Measurements from ENCODE around the gene MEG3.
"Not testable (repeated sequence)": the region's sequence is repeated elsewhere in the genome, so short reads cannot be mapped to it uniquely, and the experiment has no call there.

MEG3 gene

DNA sequence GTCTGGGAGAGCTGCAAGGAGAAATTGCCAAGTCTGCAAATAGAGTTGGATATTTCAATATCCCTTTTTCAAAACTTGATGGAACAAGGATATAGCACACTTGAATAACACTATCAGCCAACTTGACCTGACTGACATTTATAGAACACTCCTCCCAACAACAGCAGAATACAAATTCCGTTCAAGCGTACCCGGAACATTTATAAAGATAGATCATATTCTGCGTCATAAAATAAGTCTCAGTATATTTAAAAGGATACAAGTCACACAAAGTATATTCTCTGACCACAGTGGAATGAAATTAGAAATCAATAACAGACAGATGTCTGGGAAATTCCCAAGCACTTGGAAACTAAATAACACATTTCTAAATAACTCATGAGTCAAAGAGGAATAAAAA is 29.0 kb upstream of the MEG3 start:
- Histone ChIP-seq H3K36me3 (ENCODE audit: low read length) (no peaks in the 10 kb centered on the region), H4K20me1 (ENCODE audit: low read depth, low read length) (no peaks in the 10 kb centered on the region), H3F3A (ENCODE audit: insufficient read depth) (no peaks in the 10 kb centered on the region), H3K27ac (ENCODE audit: low read depth, low read length) (no peak overlapping the region), H3K4me2 (ENCODE audit: low read depth, low read length, poor library complexity, severe bottlenecking) (no peak overlapping the region), H3K27me3 (ENCODE audit: low read length) (no peaks in the 10 kb centered on the region), H2AFZ (ENCODE audit: low read depth, low read length, severe bottlenecking) (no peak overlapping the region), H3K4me3 (ENCODE audit: insufficient read depth, low read length, poor library complexity, severe bottlenecking) (no peak overlapping the region), H3K9me2 (replicated peaks; ENCODE audit: insufficient read depth, low read length) (no peaks in the 10 kb centered on the region), H3K79me2 (ENCODE audit: insufficient read depth, low read length) (no peaks in the 10 kb centered on the region), H3K9ac (ENCODE audit: low read length) (no peak overlapping the region), H3K9me3 (ENCODE audit: insufficient read depth, low read length) (no peaks in the 10 kb centered on the region)
- no peak for TF ChIP-seq EZH2phosphoT487 (conservative IDR thresholded peaks at IDR 0.05; ENCODE audit: low read length)
- TF ChIP-seq CTCF (IDR thresholded peaks at IDR 0.05; ENCODE audit: insufficient read depth, low read length, poor library complexity, severe bottlenecking): no peak

GRCh38 chr14:100800041-100800440 is 25.9 kb upstream of the MEG3 start:
- Histone ChIP-seq H3K9me2 (replicated peaks; ENCODE audit: insufficient read depth, low read length) (no peaks in the 10 kb centered on the region), H3K9ac (ENCODE audit: low read length) (no peak overlapping the region), H4K20me1 (ENCODE audit: low read depth, low read length) (no peaks in the 10 kb centered on the region), H2AFZ (ENCODE audit: low read depth, low read length, severe bottlenecking) (no peak overlapping the region), H3K4me2 (ENCODE audit: low read depth, low read length, poor library complexity, severe bottlenecking) (no peak overlapping the region), H3K9me3 (ENCODE audit: insufficient read depth, low read length) (no peaks in the 10 kb centered on the region), H3K27me3 (ENCODE audit: low read length) (no peaks in the 10 kb centered on the region), H3K79me2 (ENCODE audit: insufficient read depth, low read length) (no peaks in the 10 kb centered on the region), H3F3A (ENCODE audit: insufficient read depth) (no peaks in the 10 kb centered on the region), H3K27ac (ENCODE audit: low read depth, low read length) (no peak overlapping the region), H3K36me3 (ENCODE audit: low read length) (no peaks in the 10 kb centered on the region), H3K4me3 (ENCODE audit: insufficient read depth, low read length, poor library complexity, severe bottlenecking) (no peak overlapping the region)
- no peak for TF ChIP-seq CTCF (IDR thresholded peaks at IDR 0.05; ENCODE audit: insufficient read depth, low read length, poor library complexity, severe bottlenecking)
- no peak for TF ChIP-seq EZH2phosphoT487 (conservative IDR thresholded peaks at IDR 0.05; ENCODE audit: low read length)

- not testable (repeated sequence) for H3K9me2 ChIP-seq (replicated peaks; ENCODE audit: insufficient read depth, low read length); H3K36me3 ChIP-seq (ENCODE audit: low read length); H3K27me3 ChIP-seq (ENCODE audit: low read length); H3K4me2 ChIP-seq (ENCODE audit: low read depth, low read length, poor library complexity, severe bottlenecking); H3K27ac ChIP-seq (ENCODE audit: low read depth, low read length); H3K79me2 ChIP-seq (ENCODE audit: insufficient read depth, low read length); H3K4me3 ChIP-seq (ENCODE audit: insufficient read depth, low read length, poor library complexity, severe bottlenecking); H2AFZ ChIP-seq (ENCODE audit: low read depth, low read length, severe bottlenecking); H3F3A ChIP-seq (ENCODE audit: insufficient read depth); H4K20me1 ChIP-seq (ENCODE audit: low read depth, low read length); H3K9ac ChIP-seq (ENCODE audit: low read length); H3K9me3 ChIP-seq (ENCODE audit: insufficient read depth, low read length)
Observed at GRCh38 chr14:100801433-100801832, 24.5 kb upstream of the MEG3 start.

GRCh38 chr14:100802179-100802578 is 23.7 kb upstream of the MEG3 start:
- Histone ChIP-seq H3K36me3 (ENCODE audit: low read length) (no peaks in the 10 kb centered on the region), H3K9me3 (ENCODE audit: insufficient read depth, low read length) (no peaks in the 10 kb centered on the region), H3K27ac (ENCODE audit: low read depth, low read length) (no peak overlapping the region), H3K79me2 (ENCODE audit: insufficient read depth, low read length) (no peaks in the 10 kb centered on the region), H3K9ac (ENCODE audit: low read length) (no peak overlapping the region), H3K4me2 (ENCODE audit: low read depth, low read length, poor library complexity, severe bottlenecking) (no peak overlapping the region), H3K27me3 (ENCODE audit: low read length) (no peaks in the 10 kb centered on the region), H3K4me3 (ENCODE audit: insufficient read depth, low read length, poor library complexity, severe bottlenecking) (no peak overlapping the region), H2AFZ (ENCODE audit: low read depth, low read length, severe bottlenecking) (no peak overlapping the region), H3F3A (ENCODE audit: insufficient read depth) (no peaks in the 10 kb centered on the region), H3K9me2 (replicated peaks; ENCODE audit: insufficient read depth, low read length) (no peaks in the 10 kb centered on the region), H4K20me1 (ENCODE audit: low read depth, low read length) (no peaks in the 10 kb centered on the region)
- TF ChIP-seq EZH2phosphoT487 (conservative IDR thresholded peaks at IDR 0.05; ENCODE audit: low read length) (no peak), CTCF (IDR thresholded peaks at IDR 0.05; ENCODE audit: insufficient read depth, low read length, poor library complexity, severe bottlenecking) (no peak)
